Measurements from ENCODE around the gene CERS6. TPM values are rescaled to one million over a fixed set of nuclear protein-coding genes. Genes with fewer than 3 reads are reported as not detected.

The CERS6 gene
- total and polyA plus RNA-seq, 10 donors = 2.5 to 22.3 (median 12.8) TPM

GRCh38 chr2:168517816-168518215, 61.7 kb downstream of the CERS6 start:
- 78 to 93% (median 86%) methylated on average over 7 of the region's 7 CpGs for WGBS, 5 donors
- H3K4me1 ChIP-seq = peaks cover 3 to 30% (median 17%) of the 10 kb centered on the region in 6 donors
- no peaks in the 10 kb centered on the region for H3K36me3 ChIP-seq
- H3K27me3 ChIP-seq (replicated peaks in 1 of 7) = no peaks in the 10 kb centered on the region
- TF ChIP-seq POLR2A (IDR thresholded peaks at IDR 0.05) = no peak
- no peak for TF ChIP-seq CTCF (IDR thresholded peaks at IDR 0.05 in 8 of 11, conservative IDR thresholded peaks at IDR 0.05 in 3 of 11)
- TF ChIP-seq POLR2AphosphoS5 (IDR thresholded peaks at IDR 0.05) = no peak
- no peak overlapping the region for H3K4me3 ChIP-seq
- H3K9me3 ChIP-seq = no peaks in the 10 kb centered on the region
- no peak overlapping the region for H3K27ac ChIP-seq
- DNase-seq = no peak
- intact Hi-C loops (cut with DNase I; ENCODE audit: low total_unique reads) = no loop called here

GRCh38 chr2:168518555-168519066, 62.5 kb downstream of the CERS6 start:
- TF ChIP-seq CTCF (IDR thresholded peaks at IDR 0.05 in 8 of 11, conservative IDR thresholded peaks at IDR 0.05 in 3 of 11) (no peak), POLR2A (IDR thresholded peaks at IDR 0.05) (no peak), POLR2AphosphoS5 (IDR thresholded peaks at IDR 0.05) (no peak)
- Histone ChIP-seq H3K27ac (no peak overlapping the region), H3K9me3 (no peaks in the 10 kb centered on the region), H3K27me3 (replicated peaks in 1 of 7) (no peaks in the 10 kb centered on the region), H3K4me3 (no peak overlapping the region), H3K36me3 (no peaks in the 10 kb centered on the region), H3K4me1 (peaks cover 3 to 30% (median 18%) of the 10 kb centered on the region in 6 donors)
- no peak for DNase-seq
- intact Hi-C loops (cut with DNase I; ENCODE audit: low total_unique reads) = no loop called here
- WGBS, 5 donors = 43 to 65% (median 44%) methylated on average over 6 of the region's 6 CpGs

- peaks cover 3 to 34% (median 18%) of the 10 kb centered on the region in 6 donors for H3K4me1 ChIP-seq
- H3K9me3 ChIP-seq = no peaks in the 10 kb centered on the region
- H3K27ac ChIP-seq = no peak overlapping the region
- H3K36me3 ChIP-seq = no peaks in the 10 kb centered on the region
- no peak overlapping the region for H3K4me3 ChIP-seq
- 95 to 98% (median 96%) methylated on average over 5 of the region's 5 CpGs for WGBS, 5 donors
- no peak for DNase-seq
- intact Hi-C loops (cut with DNase I; ENCODE audit: low total_unique reads) = no loop called here
- no peaks in the 10 kb centered on the region for H3K27me3 ChIP-seq (replicated peaks in 1 of 7)
- no peak for TF ChIP-seq POLR2AphosphoS5 (IDR thresholded peaks at IDR 0.05)
- no peak for TF ChIP-seq CTCF (IDR thresholded peaks at IDR 0.05 in 8 of 11, conservative IDR thresholded peaks at IDR 0.05 in 3 of 11)
- no peak for TF ChIP-seq POLR2A (IDR thresholded peaks at IDR 0.05)
These were observed 63.6 kb downstream of the CERS6 start for GRCh38 chr2:168519534-168520308.

- Histone ChIP-seq H3K4me1 (peaks cover 3 to 34% (median 18%) of the 10 kb centered on the region in 6 donors), H3K9me3 (no peaks in the 10 kb centered on the region), H3K4me3 (no peak overlapping the region), H3K27me3 (replicated peaks in 1 of 7) (no peaks in the 10 kb centered on the region), H3K27ac (peak overlapping the region in 1 of 8 donors; percentile 13), H3K36me3 (no peaks in the 10 kb centered on the region)
- DNase-seq = no peak
- WGBS, 5 donors = 54 to 71% (median 57%) methylated on average over 6 of the region's 6 CpGs
- TF ChIP-seq POLR2A (IDR thresholded peaks at IDR 0.05) (no peak), CTCF (IDR thresholded peaks at IDR 0.05 in 8 of 11, conservative IDR thresholded peaks at IDR 0.05 in 3 of 11) (no peak), POLR2AphosphoS5 (IDR thresholded peaks at IDR 0.05) (no peak)
- intact Hi-C loops (cut with DNase I; ENCODE audit: low total_unique reads) = no loop called here
These were observed 65.1 kb downstream of the CERS6 start for GRCh38 chr2:168521053-168521741.

All from spleen (tissue), 11 donors.